Kidney epithelial cell (primary cell): ENCODE data around the gene PPP2R2C. TPM values are rescaled to one million over a fixed set of nuclear protein-coding genes. Genes with fewer than 3 reads are reported as not detected.

Experiments
- DNase-seq: peaks from one replicate; pipeline ENCODE4 v3.0.0-alpha.2; 2010; ENCODE audit warnings: low read depth
- H3K27me3 ChIP-seq: 2 replicates; pipeline ENCODE4 v1.6.0; 2011; ENCODE audit warnings: low read length; ENCODE audit not compliant: control insufficient read depth, insufficient read depth
- H3K36me3 ChIP-seq: 2 replicates; pipeline ENCODE4 v1.5.1; 2011; ENCODE audit warnings: low read length; ENCODE audit not compliant: control insufficient read depth, insufficient read depth
- H3K4me3 ChIP-seq: 2 replicates; pipeline ENCODE4 v1.5.1; 2011; ENCODE audit warnings: low read depth, mild to moderate bottlenecking, control low read depth, low read length
- CTCF ChIP-seq: IDR thresholded peaks from 2 replicates; pipeline ENCODE4 v1.5.1; 2011; ENCODE audit warnings: mild to moderate bottlenecking, moderate library complexity, low read length, control low read depth, inconsistent platforms; ENCODE audit not compliant: insufficient read depth, poor library complexity, severe bottlenecking
- total RNA-seq: library from RNA; depleted of rRNA; stranded (reverse); fragments of >200 nt; gene quantifications from 2 replicates; pipeline ENCODE4 v1.2.3, GENCODE V29; 2015

The PPP2R2C gene
- total RNA-seq, 1 donor from 2014 or later, result not detected

GRCh38 chr4:6335040-6335590 is 137.3 kb downstream of the PPP2R2C start:
- no peak for TF ChIP-seq CTCF
- DNase-seq, result no peak
- H3K27me3 ChIP-seq, result peaks cover 24% of the 10 kb centered on the region
- H3K4me3 ChIP-seq, result no peak overlapping the region
- H3K36me3 ChIP-seq, result no peaks in the 10 kb centered on the region

- no peak for TF ChIP-seq CTCF
- DNase-seq, result no peak
- peaks cover 24% of the 10 kb centered on the region for H3K27me3 ChIP-seq
- no peak overlapping the region for H3K4me3 ChIP-seq
- no peaks in the 10 kb centered on the region for H3K36me3 ChIP-seq
Observed at GRCh38 chr4:6334203-6334887, 138.1 kb downstream of the PPP2R2C start.

- TF ChIP-seq CTCF, result peak; percentile 42
- H3K27me3 ChIP-seq, result peaks cover 22% of the 10 kb centered on the region
- DNase-seq, result no peak
- no peak overlapping the region for H3K4me3 ChIP-seq
- no peaks in the 10 kb centered on the region for H3K36me3 ChIP-seq
Observed at GRCh38 chr4:6333301-6334202, 138.9 kb downstream of the PPP2R2C start.

GRCh38 chr4:6332669-6333050 is 139.8 kb downstream of the PPP2R2C start:
- Histone ChIP-seq H3K36me3 (no peaks in the 10 kb centered on the region), H3K27me3 (peaks cover 22% of the 10 kb centered on the region), H3K4me3 (no peak overlapping the region)
- no peak for DNase-seq
- no peak for TF ChIP-seq CTCF

- DNase-seq, result no peak
- H3K27me3 ChIP-seq, result peaks cover 21% of the 10 kb centered on the region
- H3K36me3 ChIP-seq, result no peaks in the 10 kb centered on the region
- peak; percentile 70 for TF ChIP-seq CTCF
- H3K4me3 ChIP-seq, result no peak overlapping the region
Observed at GRCh38 chr4:6332042-6332668, 140.3 kb downstream of the PPP2R2C start.
